ENCODE measurements around the gene PERM1. TPM values are rescaled to one million over a fixed set of nuclear protein-coding genes. Genes with fewer than 3 reads are reported as not detected.

Gene PERM1
- total and polyA plus RNA-seq, 9 of the 15 experiments (the other 6 are each of a cell fraction or from before 2014, with no cell fraction given) = not detected

- TF ChIP-seq BRF2 (IDR thresholded peaks at IDR 0.05; ENCODE audit: borderline replicate concordance, insufficient read depth, insufficient read length) (no peak), ZNF764 (CRISPR knock-in tag; IDR thresholded peaks at IDR 0.05; ENCODE audit: low read depth) (no peak), TOE1 (IDR thresholded peaks at IDR 0.05; ENCODE audit: borderline replicate concordance) (no peak), TOE1 (CRISPR knock-in tag; IDR thresholded peaks at IDR 0.05; ENCODE audit: borderline replicate concordance, low read depth) (no peak), ZNF282 (CRISPR knock-in tag; IDR thresholded peaks at IDR 0.05) (peak; percentile 84; the same call in 1 of the 2 replicates), SNIP1 (IDR thresholded peaks at IDR 0.05; ENCODE audit: low read depth) (no peak), LEF1 (IDR thresholded peaks at IDR 0.05) (no peak), FOXK1 (CRISPR knock-in tag; IDR thresholded peaks at IDR 0.05; ENCODE audit: borderline replicate concordance) (no peak), NEUROD1 (IDR thresholded peaks at IDR 0.05; ENCODE audit: borderline replicate concordance, low read depth, low read length, partially characterized antibody) (no peak), KDM2B (CRISPR knock-in tag; IDR thresholded peaks at IDR 0.05) (0 out of 2 replicates have a peak, but pooled peaks have one; percentile 54), ZNF740 (CRISPR knock-in tag; IDR thresholded peaks at IDR 0.05) (peak; percentile 53), ZNF740 (tag; IDR thresholded peaks at IDR 0.05) (no peak), ZSCAN32 (CRISPR knock-in tag; IDR thresholded peaks at IDR 0.05) (no peak), MED1 (CRISPR knock-in tag; IDR thresholded peaks at IDR 0.05; ENCODE audit: borderline replicate concordance) (no peak), MAFF (IDR thresholded peaks at IDR 0.05; ENCODE audit: low read length) (no peak), ZNF354B (CRISPR knock-in tag; IDR thresholded peaks at IDR 0.05) (no peak), ZNF57 (CRISPR knock-in tag; IDR thresholded peaks at IDR 0.05) (no peak), E2F4 (CRISPR knock-in tag; IDR thresholded peaks at IDR 0.05; ENCODE audit: low read depth) (peak; percentile 64; the same call in 1 of the 2 replicates), SAFB (IDR thresholded peaks at IDR 0.05; ENCODE audit: borderline replicate concordance, low read depth, low read length) (no peak), BRF1 (IDR thresholded peaks at IDR 0.05; ENCODE audit: borderline replicate concordance, extremely low read depth, insufficient read length) (no peak), KDM5B (IDR thresholded peaks at IDR 0.05; ENCODE audit: insufficient replicate concordance, low read depth, low read length) (no peak), PREB (CRISPR knock-in tag; IDR thresholded peaks at IDR 0.05) (no peak)
Measured at GRCh38 chr1:961132-961669, 20.7 kb downstream of the PERM1 start (continued).

Data from K562 (cell line).